BLaER1 (cell line): Measurements from ENCODE around the gene CRACR2A.
A peak's percentile ranks its signal among the peaks of the same experiment; 100 is the strongest.

Experiments
- H3K27ac ChIP-seq: shearing (Covaris generic); formaldehyde crosslinking; 2 replicates; pipeline ENCODE4 v1.8.1; 2022
- H3K27me3 ChIP-seq: shearing (Covaris generic); formaldehyde crosslinking; 2 replicates; pipeline ENCODE4 v1.8.1; 2022
- H3K36me3 ChIP-seq: shearing (Covaris generic); formaldehyde crosslinking; 2 replicates; pipeline ENCODE4 v1.8.1; 2022
- H3K4me1 ChIP-seq: shearing (Covaris generic); formaldehyde crosslinking; 2 replicates; pipeline ENCODE4 v1.8.1; 2022
- H3K4me2 ChIP-seq: shearing (Covaris generic); formaldehyde crosslinking; 2 replicates; pipeline ENCODE4 v1.8.1; 2022
- H3K4me3 ChIP-seq: shearing (Covaris generic); formaldehyde crosslinking; 2 replicates; pipeline ENCODE4 v1.8.1; 2022
- H3K9ac ChIP-seq: shearing (Covaris generic); formaldehyde crosslinking; 2 replicates; pipeline ENCODE4 v1.8.1; 2022
- H3K9me3 ChIP-seq: shearing (Covaris generic); formaldehyde crosslinking; 2 replicates; pipeline ENCODE4 v1.8.1; 2022
- H4K20me1 ChIP-seq: shearing (Covaris generic); formaldehyde crosslinking; 2 replicates; pipeline ENCODE4 v1.8.1; 2022
- Cebpa-rat ChIP-seq: shearing (Covaris generic); IDR thresholded peaks from 2 replicates; pipeline ENCODE4 v1.8.1; 2022

Gene CRACR2A

DNA sequence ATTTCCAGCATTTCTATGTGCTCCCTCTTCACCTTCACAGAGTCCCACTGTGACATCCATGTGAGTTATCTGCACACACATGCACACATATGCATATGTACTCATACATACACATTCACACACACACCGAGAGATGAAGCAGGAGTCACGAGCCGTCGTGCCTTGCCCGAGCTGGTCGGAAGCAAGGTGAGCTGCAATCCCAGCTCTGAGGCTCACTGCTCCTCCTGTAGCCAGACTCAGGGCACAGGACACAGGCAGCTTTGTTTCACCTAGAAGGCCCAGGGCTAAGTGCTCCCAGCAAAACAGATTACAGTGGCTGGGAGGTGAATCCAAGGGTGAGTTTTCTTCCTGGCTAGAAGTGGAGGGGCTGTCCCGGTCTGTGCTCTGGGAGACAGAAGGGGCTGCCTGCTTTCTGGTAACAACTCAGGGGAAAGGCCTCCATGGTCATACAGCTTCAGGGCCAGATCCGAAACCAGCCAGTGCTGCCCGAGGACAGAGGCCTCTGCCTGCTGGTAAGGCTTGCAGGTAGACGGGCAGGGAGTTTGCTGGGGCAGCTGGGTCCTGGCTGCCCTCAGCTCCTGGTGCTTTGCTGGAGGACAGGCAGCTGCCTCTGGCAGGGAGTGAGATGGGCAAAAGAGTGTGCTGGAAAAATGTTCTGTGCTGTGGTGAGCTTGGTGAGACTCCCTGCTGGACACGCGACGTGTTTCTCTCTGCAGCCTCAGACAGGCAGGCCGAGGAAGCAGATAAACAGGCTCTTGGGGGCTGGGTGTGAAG lies 123.7 kb downstream of the CRACR2A start:
- Histone ChIP-seq H4K20me1 (no peaks in the 10 kb centered on the region), H3K36me3 (peaks cover 80% of the 10 kb centered on the region), H3K27me3 (no peaks in the 10 kb centered on the region), H3K9ac (peak overlapping the region; percentile 57), H3K4me2 (peak overlapping the region; percentile 82; the same call in 1 of the 2 replicates), H3K4me3 (no peak overlapping the region), H3K9me3 (no peaks in the 10 kb centered on the region), H3K4me1 (peaks cover 67% of the 10 kb centered on the region), H3K27ac (peak overlapping the region; percentile 88)
- no peak for TF ChIP-seq Cebpa-rat

GRCh38 chr12:3628629-3629028 lies 124.3 kb downstream of the CRACR2A start:
- peaks cover 74% of the 10 kb centered on the region for H3K36me3 ChIP-seq
- H3K4me1 ChIP-seq = peaks cover 65% of the 10 kb centered on the region
- no peak overlapping the region for H3K4me3 ChIP-seq
- H3K27me3 ChIP-seq = no peaks in the 10 kb centered on the region
- H3K9me3 ChIP-seq = no peaks in the 10 kb centered on the region
- no peak for TF ChIP-seq Cebpa-rat
- no peak overlapping the region for H3K9ac ChIP-seq
- peak overlapping the region; percentile 88; the same call in 1 of the 2 replicates for H3K27ac ChIP-seq
- H3K4me2 ChIP-seq = no peak overlapping the region
- no peaks in the 10 kb centered on the region for H4K20me1 ChIP-seq

- H3K9me3 ChIP-seq = no peaks in the 10 kb centered on the region
- H3K27ac ChIP-seq = no peak overlapping the region
- no peak overlapping the region for H3K9ac ChIP-seq
- no peaks in the 10 kb centered on the region for H4K20me1 ChIP-seq
- no peak overlapping the region for H3K4me3 ChIP-seq
- no peak for TF ChIP-seq Cebpa-rat
- no peaks in the 10 kb centered on the region for H3K27me3 ChIP-seq
- H3K4me1 ChIP-seq = peaks cover 65% of the 10 kb centered on the region
- peaks cover 63% of the 10 kb centered on the region for H3K36me3 ChIP-seq
- no peak overlapping the region for H3K4me2 ChIP-seq
Measured at GRCh38 chr12:3627336-3627735, 125.6 kb downstream of the CRACR2A start.

GRCh38 chr12:3624273-3624672 lies 128.6 kb downstream of the CRACR2A start:
- Histone ChIP-seq H3K27ac (no peak overlapping the region), H4K20me1 (no peaks in the 10 kb centered on the region), H3K27me3 (no peaks in the 10 kb centered on the region), H3K36me3 (peaks cover 72% of the 10 kb centered on the region), H3K9me3 (no peaks in the 10 kb centered on the region), H3K4me1 (peaks cover 39% of the 10 kb centered on the region), H3K9ac (no peak overlapping the region), H3K4me3 (no peak overlapping the region), H3K4me2 (no peak overlapping the region)
- TF ChIP-seq Cebpa-rat = no peak

- Histone ChIP-seq H3K4me2 (peak overlapping the region; percentile 49), H3K9me3 (no peaks in the 10 kb centered on the region), H3K36me3 (peaks cover 72% of the 10 kb centered on the region), H3K27me3 (no peaks in the 10 kb centered on the region), H3K27ac (0 out of 2 replicates have a peak overlapping the region, but pooled peaks have one; percentile 10), H3K4me3 (no peak overlapping the region), H3K4me1 (peaks cover 32% of the 10 kb centered on the region), H3K9ac (no peak overlapping the region), H4K20me1 (no peaks in the 10 kb centered on the region)
- no peak for TF ChIP-seq Cebpa-rat
Measured at GRCh38 chr12:3622822-3623690, 129.9 kb downstream of the CRACR2A start.

DNA sequence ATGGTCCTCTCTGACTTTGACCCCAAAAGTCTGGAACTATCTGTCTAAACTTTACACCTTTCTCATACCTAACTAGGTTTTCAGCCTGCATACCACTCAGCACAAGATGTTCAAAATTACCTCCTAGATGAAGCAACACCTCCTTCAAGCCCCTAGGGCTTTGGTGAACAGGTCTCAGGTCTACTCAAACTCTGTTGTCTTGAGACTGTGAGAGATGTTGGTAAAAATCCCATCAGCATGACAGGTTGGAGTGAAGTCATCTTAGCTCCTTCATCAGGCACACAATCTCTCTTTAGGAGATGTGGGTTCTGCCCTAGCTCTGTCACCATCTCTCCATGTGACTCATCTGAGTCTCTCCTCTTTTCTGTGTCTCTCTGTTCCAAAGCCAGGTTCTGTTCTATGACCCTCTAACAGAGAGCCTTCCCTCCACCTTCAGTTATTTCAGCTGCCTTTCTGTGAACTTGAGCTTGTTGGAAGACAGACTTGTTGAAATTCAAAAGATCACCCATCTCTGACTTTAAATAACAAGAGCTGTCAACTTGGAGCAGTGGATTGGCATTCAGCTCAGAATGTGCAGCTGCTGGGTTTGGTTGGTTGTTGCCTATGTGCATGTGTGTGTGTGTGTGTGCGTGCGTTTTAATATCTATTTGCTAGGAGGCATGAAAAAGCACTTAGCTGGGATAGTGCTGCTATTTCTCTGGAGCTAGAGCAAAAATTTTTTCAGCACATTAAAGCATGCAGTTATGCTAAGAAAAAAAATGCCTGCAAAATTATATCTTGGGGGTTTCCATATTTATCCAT lies 130.7 kb downstream of the CRACR2A start:
- Histone ChIP-seq H3K4me2 (peak overlapping the region; percentile 49), H4K20me1 (no peaks in the 10 kb centered on the region), H3K4me1 (peaks cover 32% of the 10 kb centered on the region), H3K4me3 (no peak overlapping the region), H3K27ac (no peak overlapping the region), H3K9ac (no peak overlapping the region), H3K36me3 (peaks cover 72% of the 10 kb centered on the region), H3K9me3 (no peaks in the 10 kb centered on the region), H3K27me3 (no peaks in the 10 kb centered on the region)
- no peak for TF ChIP-seq Cebpa-rat

DNA sequence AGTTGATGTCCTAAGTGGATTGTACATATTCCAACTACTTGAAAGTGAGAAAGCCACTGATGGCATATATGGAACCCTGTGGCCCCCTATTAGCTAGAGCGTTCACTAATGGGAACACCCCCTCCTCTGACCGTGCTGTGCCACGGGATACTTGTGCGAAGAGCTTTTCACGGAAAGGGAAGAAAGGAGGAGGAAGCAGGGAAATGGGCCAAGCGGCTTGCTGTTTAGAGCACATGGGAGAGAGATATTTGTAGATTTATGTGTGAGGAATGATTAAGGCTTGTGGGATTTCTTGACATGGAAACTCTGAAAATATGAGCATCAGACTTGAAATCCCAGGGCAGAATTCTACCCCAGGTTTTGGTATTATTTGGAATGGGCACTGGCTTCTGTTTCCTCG lies 132.1 kb downstream of the CRACR2A start:
- no peaks in the 10 kb centered on the region for H4K20me1 ChIP-seq
- H3K4me2 ChIP-seq = no peak overlapping the region
- no peak overlapping the region for H3K27ac ChIP-seq
- peaks cover 32% of the 10 kb centered on the region for H3K4me1 ChIP-seq
- H3K36me3 ChIP-seq = peaks cover 72% of the 10 kb centered on the region
- no peaks in the 10 kb centered on the region for H3K27me3 ChIP-seq
- no peaks in the 10 kb centered on the region for H3K9me3 ChIP-seq
- no peak for TF ChIP-seq Cebpa-rat
- H3K9ac ChIP-seq = no peak overlapping the region
- H3K4me3 ChIP-seq = no peak overlapping the region

- H3K27me3 ChIP-seq = no peaks in the 10 kb centered on the region
- no peaks in the 10 kb centered on the region for H3K9me3 ChIP-seq
- no peak overlapping the region for H3K4me2 ChIP-seq
- no peak overlapping the region for H3K4me3 ChIP-seq
- H3K27ac ChIP-seq = no peak overlapping the region
- H4K20me1 ChIP-seq = no peaks in the 10 kb centered on the region
- no peak overlapping the region for H3K9ac ChIP-seq
- no peak for TF ChIP-seq Cebpa-rat
- H3K4me1 ChIP-seq = peaks cover 24% of the 10 kb centered on the region
- H3K36me3 ChIP-seq = peaks cover 90% of the 10 kb centered on the region
Measured at GRCh38 chr12:3617565-3617964, 135.3 kb downstream of the CRACR2A start.

DNA sequence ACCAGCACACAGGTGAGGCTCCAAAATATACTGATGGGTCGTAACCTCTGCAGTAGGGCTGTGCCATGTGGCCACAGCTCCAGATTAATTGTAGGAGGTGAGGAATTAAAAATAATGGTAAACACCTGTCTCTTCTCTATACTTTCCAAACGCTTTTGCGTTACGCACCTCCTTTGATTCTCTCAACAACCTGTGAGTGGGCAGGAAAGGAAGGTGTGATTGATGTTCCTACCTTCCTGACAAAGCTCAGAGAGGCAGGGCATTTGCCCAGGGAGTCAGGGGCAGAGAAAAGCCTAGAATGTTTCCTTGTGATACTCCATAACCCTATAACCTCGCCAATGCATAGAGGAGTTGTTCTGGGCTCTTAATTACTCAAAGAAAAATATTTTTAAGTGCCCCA lies 137.0 kb downstream of the CRACR2A start:
- Histone ChIP-seq H3K9ac (no peak overlapping the region), H3K4me3 (no peak overlapping the region), H3K4me2 (no peak overlapping the region), H3K27me3 (no peaks in the 10 kb centered on the region), H3K4me1 (peaks cover 17% of the 10 kb centered on the region), H3K27ac (no peak overlapping the region), H4K20me1 (no peaks in the 10 kb centered on the region), H3K36me3 (peaks cover 77% of the 10 kb centered on the region), H3K9me3 (0 out of 2 replicates have a peak, but pooled peaks cover 3% of the 10 kb centered on the region)
- no peak for TF ChIP-seq Cebpa-rat
